HEK293T (cell line): ENCODE data around the gene GABRA4.

Experiments
- PKNOX1 ChIP-seq: fragments of 450-650 bp; IDR thresholded peaks from 2 replicates; pipeline ENCODE4 v1.6.1; 2016
- SUZ12 ChIP-seq: fragments of 450-650 bp; IDR thresholded peaks from 2 replicates; pipeline ENCODE4 v1.6.1; 2016; ENCODE audit warnings: mild to moderate bottlenecking

DNA sequence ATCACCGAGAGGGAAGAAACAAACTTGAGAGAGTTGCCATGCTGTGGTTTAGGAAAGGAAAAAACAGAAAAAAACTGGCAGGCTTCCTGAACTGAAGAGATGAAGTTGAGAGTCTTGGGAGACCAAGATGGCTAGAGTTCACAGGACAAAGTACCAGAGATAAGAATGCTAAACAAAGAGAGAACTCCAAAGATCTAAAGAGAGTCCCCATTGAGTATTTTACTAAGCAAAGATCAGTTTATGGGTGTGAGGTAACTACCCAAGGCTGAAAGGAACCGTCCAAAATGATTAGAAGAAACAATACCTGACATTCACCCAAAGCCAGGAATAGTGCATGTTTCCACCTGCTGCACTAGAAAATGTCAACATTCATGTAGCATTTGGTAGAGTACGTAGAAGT, 62.5 kb downstream of the GABRA4 start:
- TF ChIP-seq SUZ12 = no peak
- TF ChIP-seq PKNOX1 = no peak
